Myocyte (in vitro differentiated cells): Measurements from ENCODE around the gene C2orf66. TPM values are rescaled to one million over a fixed set of nuclear protein-coding genes. Genes with fewer than 3 reads are reported as not detected.

Source experiments
- DNase-seq: peaks from one replicate; pipeline ENCODE4 v3.0.0-alpha.2; 2012; ENCODE audit warnings: low read depth
- total RNA-seq: library from RNA; depleted of rRNA; stranded (reverse); fragments of >200 nt; gene quantifications from 2 replicates; pipeline ENCODE4 v1.2.3, GENCODE V29; 2014

C2orf66 gene
- total RNA-seq, 1 donor from 2014 or later = not detected

GRCh38 chr2:196767101-196767500 is 42.1 kb downstream of the C2orf66 start:
- DNase-seq = no peak

- DNase-seq = no peak
Measured at GRCh38 chr2:196759378-196759706, 49.8 kb downstream of the C2orf66 start.

- DNase-seq = peak; percentile 28
Measured at GRCh38 chr2:196758474-196759377, 50.4 kb downstream of the C2orf66 start.

Other genes starting within 250 kb of the C2orf66 start
- gene HECW2, start 215.8 kb downstream of the C2orf66 start, total RNA-seq = 2.6 and 3.5 TPM in 2 replicates
- 2.0 and 7.6 TPM in 2 replicates for gene CCDC150, start 169.6 kb downstream of the C2orf66 start, total RNA-seq
- gene GTF3C3, start 9.7 kb downstream of the C2orf66 start, total RNA-seq = 17.0 and 17.8 TPM in 2 replicates
- 6.8 and 8.8 TPM in 2 replicates for gene PGAP1, start 117.4 kb upstream of the C2orf66 start, total RNA-seq